Measurements from ENCODE around the gene POLR1H.
"Not testable (repeated sequence)": the region's sequence is repeated elsewhere in the genome, so short reads cannot be mapped to it uniquely, and the experiment has no call there.

POLR1H gene

DNA sequence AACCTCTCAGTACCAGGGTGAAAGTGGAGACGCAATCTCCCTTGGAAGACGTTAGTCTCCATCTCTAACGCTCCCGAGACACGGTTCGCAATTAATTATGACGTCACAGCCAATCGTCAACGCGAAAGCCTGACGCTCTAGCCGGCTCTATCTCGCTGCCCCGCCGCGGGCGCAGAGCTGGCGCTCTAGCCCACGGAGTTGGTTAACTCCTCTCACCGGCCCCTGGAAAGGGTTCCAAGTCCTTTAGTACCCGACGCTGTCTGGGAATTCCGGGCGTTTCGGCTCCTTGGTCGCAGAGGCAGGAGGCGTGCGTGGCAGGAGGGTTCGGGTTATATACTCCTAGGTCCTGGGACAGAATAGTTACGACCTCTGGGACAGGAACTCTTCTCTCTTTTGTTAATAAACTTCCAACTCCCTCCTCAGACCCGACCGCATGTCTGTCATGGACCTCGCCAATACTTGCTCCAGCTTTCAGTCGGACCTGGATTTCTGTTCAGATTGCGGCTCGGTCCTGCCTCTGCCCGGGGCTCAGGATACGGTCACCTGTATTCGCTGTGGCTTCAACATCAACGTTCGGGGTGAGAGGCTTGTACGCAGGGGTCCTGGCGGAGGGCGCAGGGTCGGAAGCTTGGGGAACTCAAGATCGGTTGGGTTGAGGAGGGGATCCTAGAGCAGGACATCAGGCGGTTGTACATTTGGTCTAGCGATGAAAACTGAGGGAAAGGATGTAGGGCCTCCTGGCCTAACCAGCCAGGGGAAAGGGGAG, at the start of gene POLR1H:
POLR1H (plus strand) TSS at position 174 of the 766 bp plus-strand sequence; CDS start at position 434, 260 bp downstream.
- peak; percentile 95 for DNase-seq

- DNase-seq, result peak; percentile 69
Measured at GRCh38 chr6:30013291-30013922, 47.7 kb upstream of the POLR1H start.

GRCh38 chr6:30019819-30020218, 41.2 kb upstream of the POLR1H start:
- no peak for DNase-seq

DNA sequence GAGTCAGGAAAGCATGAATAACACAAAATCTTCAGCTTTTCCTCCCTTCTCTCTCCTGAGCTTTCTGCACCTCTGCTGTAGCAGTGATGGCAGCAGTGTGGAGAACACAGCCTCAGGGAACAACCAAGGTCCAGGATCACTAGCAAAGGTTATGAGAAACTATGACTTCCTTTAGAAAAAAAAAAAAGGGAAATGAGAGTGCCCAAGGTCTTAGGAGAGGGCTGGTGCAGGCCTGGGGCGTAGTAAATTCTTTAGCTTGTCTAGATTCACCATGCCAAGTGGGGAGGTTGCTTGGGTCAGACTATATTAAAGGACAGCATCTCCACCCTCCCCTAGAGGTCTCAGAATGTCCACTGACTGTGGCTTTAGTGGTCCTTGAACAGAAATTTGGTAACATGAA, 40.4 kb upstream of the POLR1H start:
- DNase-seq, result no peak

GRCh38 chr6:30022189-30022588, 38.9 kb upstream of the POLR1H start:
- no peak for DNase-seq

DNA sequence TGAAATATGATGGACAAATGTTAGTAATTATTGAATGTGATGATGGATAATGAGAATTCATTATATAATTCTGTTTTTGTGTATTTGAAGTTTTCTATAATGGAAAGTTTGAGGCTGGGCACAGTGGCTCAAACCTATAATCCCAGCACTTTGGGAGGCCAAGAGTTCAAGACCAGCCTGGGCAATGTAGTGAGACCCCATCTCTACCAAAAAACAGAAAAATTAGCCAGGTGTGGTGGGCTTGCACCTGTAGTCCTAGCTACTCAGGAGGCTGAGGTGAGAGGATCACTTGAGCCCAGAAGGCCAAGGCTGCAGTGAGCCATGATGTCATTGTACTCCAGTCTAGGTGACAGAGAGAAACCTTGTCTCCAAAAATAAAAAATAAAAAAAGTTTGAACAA, 38.4 kb upstream of the POLR1H start:
- not testable (repeated sequence) for DNase-seq

- no peak for DNase-seq
Measured at GRCh38 chr6:30025186-30025585, 35.9 kb upstream of the POLR1H start.

- DNase-seq, result no peak
Measured at GRCh38 chr6:30029588-30029987, 31.5 kb upstream of the POLR1H start.

- no peak for DNase-seq
Measured at GRCh38 chr6:30031381-30031780, 29.7 kb upstream of the POLR1H start.

GRCh38 chr6:30033440-30033839, 27.6 kb upstream of the POLR1H start:
- not testable (repeated sequence) for DNase-seq

DNA sequence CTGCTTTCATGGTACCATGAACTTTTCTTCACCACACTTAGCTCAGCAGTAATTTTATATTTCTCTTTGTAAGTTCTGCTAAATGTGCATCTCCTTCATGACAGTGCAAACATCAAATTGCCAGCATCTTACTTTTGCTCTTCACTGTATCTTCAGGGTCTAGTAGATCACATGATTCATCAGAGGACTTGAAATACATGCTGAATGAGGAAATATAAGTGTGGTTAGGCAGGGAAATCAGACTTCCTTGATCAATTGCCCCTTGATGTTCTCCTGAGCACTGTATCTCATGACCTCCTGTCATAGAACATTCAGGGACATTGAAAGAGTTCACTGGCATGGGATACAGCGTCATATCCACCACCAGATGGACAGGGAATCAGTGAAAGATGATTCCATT, 25.3 kb upstream of the POLR1H start:
- DNase-seq, result no peak

- no peak for DNase-seq
Measured at GRCh38 chr6:30037182-30037788, 23.8 kb upstream of the POLR1H start.

DNA sequence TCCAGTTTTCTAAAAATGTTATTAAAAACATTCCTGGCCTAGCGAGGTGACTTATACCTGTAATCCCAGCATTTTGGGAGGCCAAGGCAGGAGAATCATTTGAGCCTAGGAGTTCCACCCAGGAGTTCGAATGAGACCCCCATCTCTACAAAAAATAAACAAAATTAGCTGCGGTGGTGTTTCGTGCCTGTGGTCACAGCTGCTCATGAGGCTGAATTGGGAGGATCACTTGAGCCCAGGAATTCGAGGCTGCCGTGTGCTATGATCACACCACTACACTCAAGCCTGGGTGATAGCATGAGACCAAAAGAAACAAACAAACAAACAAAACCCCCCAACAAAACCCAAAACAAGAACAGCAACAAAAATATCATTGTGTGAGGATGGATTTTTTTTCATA, 19.8 kb upstream of the POLR1H start:
- DNase-seq, result no peak

- DNase-seq, result no peak
Measured at GRCh38 chr6:30041821-30042220, 19.2 kb upstream of the POLR1H start.

GRCh38 chr6:30042476-30042875, 18.6 kb upstream of the POLR1H start:
- no peak for DNase-seq

DNA sequence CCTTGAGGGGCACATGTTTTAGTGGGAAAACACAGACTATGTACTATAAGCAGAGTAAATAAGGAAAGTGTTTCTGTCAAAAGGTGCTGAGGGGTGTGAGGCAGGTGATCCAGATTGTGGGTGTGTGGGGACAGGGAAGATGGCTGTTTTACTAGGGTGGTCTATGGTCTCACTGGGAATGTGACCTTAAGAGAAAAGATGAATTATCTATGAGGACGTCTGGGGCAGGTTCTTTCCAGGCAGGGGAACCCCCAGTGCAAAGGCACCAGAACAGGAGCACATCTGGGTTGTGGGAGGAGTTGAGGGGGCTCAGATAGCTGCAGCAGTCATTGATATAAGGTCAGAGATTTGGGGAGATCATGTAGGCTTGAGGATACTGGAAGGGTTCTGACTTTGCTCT, 18.2 kb upstream of the POLR1H start:
- DNase-seq, result no peak

- DNase-seq, result no peak
Measured at GRCh38 chr6:30043744-30044143, 17.3 kb upstream of the POLR1H start.

- DNase-seq, result no peak
Measured at GRCh38 chr6:30044630-30045029, 16.4 kb upstream of the POLR1H start.

GRCh38 chr6:30047220-30047619, 13.8 kb upstream of the POLR1H start:
- no peak for DNase-seq

DNA sequence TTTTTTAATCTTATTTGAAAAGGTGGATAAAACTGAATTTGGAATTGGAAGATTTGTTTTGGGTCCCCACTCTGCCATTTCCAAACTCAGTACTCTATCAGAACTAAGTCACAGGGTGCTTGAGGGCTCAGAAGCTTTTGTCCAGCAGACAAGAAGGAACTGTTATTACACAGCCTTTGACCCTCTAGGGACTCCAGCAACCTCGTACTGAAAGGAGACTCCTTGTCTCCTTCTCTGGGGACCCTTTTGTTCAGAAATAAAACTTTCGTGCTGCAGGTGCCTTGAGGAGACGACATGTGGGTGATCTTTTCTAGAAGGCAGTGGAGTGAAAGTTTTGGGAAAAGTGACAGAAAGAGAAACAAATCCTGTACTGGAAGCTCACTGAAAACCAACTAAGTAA, 7.4 kb upstream of the POLR1H start:
- no peak for DNase-seq

DNA sequence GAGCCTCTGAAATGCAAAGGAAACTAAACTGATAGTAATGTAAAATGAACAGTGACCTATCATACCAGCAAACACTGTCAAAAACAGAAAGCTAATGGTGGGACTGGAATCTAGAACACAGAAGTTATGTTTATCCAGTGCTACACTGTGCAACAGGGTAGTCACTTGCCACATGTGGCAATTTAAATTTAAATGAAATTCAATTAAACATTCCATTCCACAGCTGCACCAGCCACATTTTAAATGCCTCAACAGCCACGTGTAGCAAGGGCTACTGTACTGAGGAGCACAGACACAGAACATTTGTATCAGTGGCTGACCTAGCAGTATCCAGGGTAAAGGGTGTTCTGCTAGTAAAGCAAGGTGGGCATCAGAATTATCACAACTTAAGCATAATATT, 5.6 kb upstream of the POLR1H start:
- no peak for DNase-seq

GRCh38 chr6:30060606-30061091, 416 bp upstream of the POLR1H start:
- no peak for DNase-seq

DNA sequence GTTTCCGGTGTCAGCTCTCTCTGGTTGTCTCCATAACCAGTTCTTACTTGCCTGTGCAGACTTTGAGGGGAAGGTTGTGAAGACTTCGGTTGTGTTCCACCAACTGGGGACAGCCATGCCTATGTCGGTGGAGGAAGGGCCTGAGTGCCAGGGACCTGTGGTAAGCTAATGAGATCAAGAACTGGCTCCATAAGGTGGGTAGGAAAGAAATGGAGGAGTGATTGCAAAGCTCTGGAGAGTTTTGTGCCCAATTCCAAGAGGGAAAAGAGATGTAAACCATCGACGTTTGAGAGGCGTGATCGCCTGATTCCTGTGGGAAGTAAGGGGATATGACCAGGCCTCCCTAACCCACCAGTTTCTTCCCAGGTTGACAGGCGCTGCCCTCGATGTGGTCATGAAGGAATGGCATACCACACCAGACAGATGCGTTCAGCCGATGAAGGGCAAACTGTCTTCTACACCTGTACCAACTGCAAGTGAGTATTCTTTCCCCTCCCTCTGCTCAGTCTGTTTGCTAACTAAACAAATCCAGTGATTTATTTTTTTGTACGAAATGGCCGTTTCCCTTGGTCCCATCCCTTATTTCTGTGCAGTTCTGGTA, 893 bp downstream of the POLR1H start:
- DNase-seq, result no peak
